Measurements from ENCODE around the gene C3orf18.

C3orf18 gene

DNA sequence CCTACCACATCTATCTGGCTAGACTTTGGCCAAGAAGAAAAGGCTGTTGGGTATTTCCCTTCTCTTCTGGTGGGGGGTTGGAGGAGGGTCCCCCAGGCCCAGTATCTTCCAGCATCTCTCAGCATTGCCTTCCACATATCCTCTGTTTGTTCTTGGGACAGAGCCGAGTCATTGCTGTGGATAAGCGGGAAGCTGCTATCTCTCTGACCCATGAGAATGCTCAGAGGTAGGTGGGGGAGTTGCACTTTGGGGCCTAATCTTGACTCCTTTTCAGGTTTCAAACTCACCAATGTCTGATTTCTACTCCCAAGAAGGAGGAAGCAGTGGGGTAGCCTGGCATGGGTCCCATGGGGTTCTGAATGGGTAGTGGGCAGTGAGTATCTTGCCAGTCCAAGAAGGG lies 9.8 kb upstream of the C3orf18 start:
- no peak for DNase-seq

DNA sequence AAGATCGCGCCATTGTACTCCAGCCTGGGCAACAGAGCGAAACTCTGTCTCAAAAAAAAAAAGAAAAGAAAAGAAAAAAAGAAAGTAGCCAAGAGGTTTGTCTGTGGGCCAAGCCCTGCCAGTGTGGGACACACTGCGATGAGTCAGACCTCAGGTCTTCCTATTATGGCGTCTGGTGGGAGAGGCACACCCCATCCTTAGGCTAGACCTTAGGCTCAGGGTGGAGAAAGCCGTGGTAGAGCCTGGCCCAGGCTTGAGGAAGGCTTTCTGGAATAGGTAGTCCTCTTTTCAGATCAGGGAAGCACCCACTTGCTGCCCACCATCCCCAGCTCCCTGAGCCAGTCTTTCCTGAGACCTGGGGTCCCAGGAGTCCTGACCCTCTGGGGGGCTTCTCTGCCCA lies 7.8 kb upstream of the C3orf18 start:
- no peak for DNase-seq

DNA sequence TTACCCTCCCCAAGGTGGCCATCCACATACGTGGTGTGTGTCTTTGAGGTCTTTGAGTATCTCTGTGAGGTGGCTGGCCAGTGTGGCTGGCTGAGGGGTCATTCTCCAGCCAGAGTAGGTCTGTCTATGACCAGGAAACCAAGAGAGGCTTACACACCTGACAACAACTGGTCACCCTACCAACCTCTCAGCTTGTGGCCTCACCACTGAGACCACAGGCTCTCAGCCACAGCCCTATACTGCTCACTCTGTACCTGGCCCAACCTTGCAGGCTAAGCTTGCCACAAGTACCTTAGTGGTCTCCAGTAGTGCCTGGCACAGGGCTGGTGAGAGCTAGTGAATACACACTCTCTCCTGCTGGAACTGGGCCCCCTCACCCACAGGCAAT lies 6.9 kb upstream of the C3orf18 start:
- DNase-seq: no peak

DNA sequence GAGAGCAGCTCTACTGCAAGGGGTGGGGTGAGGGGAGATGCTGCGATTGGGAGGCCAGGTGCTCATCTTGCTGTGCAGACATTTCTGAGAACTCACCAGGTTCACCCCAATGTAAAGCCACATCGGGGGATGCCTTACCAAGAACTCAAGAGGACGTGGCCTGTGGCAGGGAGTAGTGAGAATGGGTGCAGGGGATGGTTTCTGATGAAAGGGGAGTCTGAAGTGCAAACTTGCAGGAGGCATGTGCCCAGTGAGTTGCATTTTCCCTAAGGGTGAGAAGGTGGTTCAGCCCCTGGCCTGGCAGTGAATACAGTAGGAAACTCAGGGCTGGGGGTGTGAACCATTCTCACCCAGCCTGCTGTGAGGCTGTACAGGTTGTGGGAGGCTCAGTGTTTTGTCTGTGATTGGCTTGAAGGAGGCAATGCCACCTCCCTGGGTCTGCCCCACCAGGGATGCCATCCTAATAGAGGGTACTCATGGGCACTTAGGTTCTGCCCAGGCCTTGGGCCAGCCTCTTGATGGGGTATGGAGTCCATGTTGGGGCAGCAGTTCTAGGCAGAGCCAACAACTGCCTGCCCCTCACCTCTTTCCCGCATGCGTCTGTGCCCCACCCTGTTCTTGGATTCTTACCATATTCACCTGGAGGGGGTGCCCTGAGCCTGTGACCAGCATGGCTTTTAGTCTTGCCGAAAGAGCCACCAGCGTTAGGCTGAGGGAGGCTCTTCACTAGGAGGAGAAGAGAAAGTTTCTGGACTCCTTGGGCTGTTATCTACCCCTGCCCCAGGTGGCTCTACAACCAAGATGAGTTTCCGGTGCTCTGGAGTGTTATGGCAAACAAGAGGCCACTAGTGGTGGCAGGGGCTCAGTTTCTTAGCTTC lies 6.3 kb upstream of the C3orf18 start:
- no peak for DNase-seq

DNA sequence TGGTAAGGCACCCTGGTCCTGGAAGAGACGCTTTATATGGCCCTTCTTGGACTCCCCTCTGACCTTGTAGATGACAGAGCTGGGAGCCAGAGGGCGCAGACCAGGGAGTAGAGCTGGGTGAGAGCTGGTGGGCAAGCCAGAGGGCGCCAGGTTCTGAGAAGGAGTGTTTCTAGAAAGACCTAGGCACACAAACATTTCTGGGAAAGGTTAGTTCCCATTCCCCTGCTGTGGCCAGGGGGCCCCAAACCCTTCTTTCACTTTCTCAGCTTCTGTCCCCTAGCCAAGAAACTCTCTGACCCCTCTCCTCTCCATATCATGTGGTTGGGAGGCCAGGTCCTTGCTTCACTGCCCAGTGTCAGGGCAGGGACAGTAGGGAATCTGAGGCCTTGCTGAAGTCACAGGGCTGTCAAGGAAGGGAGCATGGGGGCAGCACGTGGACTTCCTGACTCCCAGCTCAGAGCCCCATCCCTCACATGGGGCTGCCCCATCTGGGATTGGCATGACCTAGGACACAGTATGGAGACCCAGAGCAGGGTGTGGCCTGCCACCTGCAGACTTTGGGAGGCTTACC lies 5.3 kb upstream of the C3orf18 start:
- DNase-seq: no peak

DNA sequence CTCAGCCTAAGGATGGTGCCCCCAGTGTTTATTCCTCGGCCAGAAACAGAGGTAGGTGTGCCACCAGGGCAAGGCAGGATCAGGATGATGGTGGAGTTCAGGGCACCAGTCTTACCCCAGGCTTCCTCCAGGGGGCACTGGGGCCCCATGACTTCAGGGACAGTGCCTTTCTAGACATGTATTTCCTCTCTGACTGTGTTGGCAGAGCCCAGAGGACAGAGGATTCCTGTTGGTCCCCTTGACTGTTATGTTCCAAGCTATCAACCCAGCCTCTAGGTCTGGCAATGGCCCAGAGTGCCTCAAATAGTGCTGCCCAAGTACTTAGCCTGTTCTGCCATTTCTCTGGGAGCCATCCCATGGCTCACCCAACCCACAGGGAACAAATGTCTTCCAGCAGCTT lies 4.6 kb upstream of the C3orf18 start:
- peak; percentile 46 for DNase-seq

DNA sequence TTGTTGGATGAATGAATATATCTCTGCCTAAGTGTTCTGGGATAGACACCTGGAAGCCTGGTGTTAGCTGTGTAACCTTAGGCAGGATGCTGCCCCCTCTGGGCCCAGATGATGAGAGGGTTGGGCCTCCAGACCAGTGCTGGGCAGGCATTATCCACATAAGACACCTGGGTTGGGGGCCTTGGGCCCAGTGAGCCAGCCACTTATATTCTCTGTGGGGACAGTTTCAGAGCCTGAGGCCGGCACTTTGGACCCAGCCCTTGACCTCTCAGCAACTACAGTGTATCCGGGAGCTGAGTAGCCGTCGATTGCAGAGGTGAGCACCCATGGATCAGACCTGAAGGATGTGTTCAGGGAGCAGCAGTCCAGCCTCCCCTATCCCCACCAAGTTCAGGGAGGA lies 3.9 kb upstream of the C3orf18 start:
- no peak for DNase-seq

DNA sequence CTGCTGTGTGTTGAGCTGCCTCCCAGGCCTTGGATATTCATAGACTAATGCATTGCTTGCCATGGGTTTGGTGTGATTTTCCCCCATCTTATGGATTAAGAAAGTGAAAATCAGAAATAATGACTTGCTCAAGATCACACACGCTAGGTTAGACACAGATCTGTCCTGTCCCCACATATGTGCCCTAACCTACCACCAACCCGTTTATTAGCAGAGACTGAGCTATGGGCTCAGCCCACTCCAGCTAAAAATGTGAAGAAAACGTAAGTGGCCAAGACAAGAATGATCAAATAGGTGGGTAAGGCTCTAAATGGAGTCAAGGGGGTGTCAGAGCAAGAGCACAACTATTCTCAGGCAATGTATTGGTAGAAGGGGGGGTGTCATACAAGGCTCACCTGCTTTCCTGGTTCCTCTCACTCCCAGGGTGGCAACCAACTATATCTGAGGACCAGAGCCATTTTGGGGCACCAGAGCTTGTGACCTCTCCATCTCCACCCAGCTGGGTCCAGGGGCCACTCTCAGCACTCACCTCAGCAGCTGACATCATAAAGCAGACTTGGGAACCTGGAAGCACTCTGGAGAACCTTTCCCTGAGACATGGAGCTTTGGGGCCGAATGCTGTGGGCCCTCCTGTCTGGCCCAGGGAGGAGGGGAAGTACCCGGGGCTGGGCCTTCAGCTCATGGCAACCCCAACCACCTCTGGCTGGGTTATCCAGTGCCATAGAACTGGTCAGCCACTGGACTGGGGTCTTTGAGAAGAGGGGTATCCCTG lies 3.1 kb upstream of the C3orf18 start:
- no peak for DNase-seq

DNA sequence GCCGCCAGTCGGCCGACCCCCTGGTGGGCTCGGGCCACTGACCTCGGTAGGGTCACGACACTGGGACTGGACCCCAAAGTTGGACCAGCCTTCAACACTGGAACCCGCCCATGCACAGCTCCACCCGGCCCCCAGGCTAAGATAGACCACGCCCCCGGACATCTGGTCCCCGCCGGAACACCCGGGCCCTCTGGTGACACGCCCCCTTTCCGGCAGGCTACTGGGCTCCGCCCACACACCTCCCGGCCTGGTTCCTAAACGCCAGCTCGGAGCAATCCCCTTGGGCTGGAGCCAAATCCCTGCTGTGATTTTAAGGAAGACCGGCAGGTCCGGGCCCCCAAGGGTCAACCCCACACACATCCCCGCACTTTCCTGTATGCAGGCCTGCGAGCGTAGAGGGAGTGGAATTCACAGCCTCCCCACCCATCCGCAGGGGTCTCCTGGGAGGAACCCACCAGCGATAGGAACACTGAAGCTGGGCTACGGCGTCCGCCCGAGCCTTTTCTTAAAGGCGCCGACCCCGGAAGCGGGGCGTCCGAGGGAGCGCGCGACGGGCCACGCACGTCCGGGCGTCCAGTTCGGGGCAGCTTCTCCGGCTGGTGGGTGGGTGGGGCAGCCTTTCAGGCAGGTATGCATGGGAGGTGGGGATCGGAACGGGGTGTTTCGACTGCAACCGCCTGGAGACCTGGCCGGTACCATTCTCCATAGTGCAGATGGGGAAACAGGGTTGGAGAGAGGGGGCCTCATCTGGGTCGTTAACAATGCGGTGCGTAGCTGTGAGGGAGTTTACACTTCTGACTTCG lies 1.6 kb upstream of the C3orf18 start, which contains the start of gene HEMK1:
Gene HEMK1, plus strand, starts transcription at position 576 of the 803 bp plus-strand sequence. CDS start 1,583 bp downstream, outside the sequence.
- peak; percentile 94 for DNase-seq

DNA sequence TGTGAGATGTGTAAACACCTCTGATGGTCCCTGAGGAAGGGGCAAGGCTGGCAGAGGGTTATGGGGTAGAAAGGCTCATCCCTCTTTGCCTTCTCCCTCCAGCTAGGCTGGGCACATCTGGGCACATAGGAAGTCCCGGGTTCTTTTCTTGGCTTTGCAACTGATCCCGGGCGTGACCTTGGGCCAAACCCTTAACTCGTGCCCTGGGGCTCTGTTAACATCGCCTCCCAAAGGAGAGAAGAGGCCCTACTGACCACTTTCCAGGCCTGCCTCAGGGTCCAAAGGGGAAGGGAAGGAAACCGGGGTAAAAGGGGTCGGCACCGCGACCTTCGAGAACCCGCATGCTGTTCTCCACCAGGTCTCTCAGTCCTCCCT lies 549 bp downstream of the C3orf18 start:
- no peak for DNase-seq

DNA sequence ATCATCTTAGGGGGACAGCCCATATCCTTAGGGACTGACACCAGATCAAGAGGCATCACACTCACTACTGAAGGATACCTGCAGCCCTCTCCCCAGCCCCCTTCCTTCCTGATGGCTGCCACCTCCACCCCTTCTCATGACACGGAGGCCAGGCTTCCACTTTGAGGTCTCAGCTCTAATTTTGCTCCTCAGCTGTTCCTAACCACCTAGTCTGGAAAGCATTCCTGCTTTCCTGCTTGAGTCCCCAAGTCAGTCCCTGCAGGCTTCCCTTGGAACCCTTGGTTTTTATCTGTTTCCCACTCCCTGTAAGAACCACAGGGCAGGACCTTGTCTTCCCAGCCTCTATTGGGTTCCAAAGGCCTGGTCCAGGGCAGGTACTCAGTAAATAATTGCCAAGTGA lies 3.2 kb downstream of the C3orf18 start:
- no peak for DNase-seq

DNA sequence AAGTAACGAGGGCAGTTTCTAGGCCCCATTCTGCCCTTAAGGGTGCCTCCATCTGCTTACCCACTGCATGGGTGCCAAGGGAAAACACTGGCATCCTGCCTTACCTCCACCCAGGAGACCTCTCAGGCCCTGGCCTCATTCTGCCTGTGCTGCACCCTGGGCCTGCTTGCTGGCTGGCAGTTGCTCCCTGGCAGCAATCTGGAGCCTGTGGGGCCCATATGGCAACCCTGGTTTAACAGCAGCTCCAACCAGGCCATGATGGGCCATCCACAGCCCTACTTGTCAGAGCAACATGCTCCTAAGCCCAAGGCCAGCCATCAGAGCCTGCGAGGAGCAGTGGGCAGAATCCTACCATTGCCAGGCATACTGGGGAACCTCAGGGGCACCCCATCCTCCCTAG lies 3.7 kb downstream of the C3orf18 start:
- no peak for DNase-seq

DNA sequence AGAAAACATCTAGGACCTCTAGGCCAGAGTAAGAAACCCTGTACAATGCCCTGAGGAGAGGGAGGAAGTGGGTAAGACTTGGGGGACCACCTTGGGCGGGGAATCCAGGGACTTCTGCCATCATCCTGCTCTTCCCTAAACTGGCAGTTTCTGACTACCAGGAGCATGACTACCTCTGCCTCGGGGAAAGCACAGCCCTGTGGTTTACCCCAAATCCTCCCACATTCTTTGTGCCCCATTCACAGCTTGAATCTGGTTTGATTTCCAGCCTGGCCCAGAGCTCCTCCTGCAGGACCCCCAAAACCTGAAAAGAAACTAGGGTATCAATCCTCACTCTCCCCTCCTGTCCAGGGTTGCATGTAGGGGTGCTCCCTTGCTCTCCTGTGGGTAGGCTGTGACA lies 4.7 kb downstream of the C3orf18 start:
- no peak for DNase-seq

DNA sequence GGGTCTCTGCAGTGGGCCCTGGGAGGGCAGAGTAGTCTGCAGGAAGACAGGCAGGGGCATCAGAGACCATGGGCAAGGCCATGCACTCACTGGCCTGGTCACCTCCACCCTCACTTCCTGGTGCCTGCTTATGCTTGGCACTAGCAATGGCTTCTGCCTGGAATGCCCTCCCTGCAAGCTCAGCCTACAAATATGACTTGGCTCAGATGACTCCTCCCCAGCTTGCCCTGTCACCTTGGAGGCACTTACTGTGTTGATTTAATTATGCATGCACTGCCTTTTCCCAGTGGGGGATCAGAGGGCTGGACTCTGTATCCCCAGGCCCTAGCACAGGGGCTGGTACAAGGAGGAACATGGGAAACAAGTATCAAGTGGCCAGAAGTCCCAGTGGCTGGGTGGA lies 7.8 kb downstream of the C3orf18 start:
- no peak for DNase-seq

DNA sequence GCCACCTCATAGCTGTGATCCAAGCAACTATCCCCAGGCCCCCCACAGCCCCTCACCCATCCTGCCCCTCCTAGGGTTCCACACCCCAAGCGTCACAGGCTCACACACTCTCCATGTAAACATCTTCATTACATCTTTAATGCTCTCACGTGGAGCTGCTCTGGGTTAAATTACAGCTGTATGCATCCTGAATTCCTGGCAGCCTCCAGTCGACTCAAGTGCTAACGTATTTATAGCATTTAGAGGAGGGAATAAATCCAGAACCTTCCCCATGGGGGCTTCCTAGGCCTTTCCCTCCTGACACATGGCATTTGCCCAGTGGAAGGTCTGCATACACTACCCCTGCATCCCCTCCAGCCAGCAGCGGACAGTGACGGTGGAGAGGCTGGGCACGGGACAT lies 9.6 kb downstream of the C3orf18 start:
- no peak for DNase-seq

DNA sequence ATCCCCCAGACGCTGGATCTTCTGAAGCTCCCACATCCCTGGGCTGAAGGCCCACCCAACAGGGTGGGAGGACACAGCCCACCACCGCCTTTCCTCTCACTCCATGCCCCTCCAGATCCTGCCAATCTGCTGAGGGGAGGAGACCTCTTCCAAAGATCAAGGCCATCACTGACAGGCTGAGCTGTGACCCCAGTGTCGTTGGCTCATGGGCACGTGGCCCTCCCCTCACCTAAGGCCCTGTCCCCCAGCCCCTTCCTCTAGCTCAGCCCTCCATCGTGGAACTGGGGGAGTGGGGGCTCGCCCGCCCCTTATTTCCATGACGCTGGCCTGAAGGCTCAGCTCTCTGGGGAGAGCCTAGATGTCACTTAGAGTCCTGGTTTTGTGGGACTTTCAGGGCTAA lies 10.4 kb downstream of the C3orf18 start:
- no peak for DNase-seq

DNA sequence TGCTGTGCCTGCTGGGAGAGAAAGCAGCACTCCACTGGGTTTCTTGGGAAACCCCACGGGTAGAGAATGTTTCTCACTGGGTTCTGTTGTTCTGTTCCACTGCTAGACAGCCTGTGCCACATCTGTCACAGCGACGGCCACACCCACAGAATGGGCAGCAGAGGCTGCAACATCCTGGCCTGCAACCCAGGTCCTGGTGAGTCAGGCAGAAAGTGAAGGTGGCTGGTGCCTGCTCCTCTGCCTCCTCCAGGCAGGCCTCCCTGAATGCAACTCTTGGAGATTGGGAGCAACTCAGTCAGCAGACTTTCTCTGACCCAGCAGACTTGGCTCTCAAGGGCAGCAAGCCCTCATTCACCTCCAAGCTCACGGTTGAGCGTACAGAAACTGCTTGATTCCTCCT lies 13.0 kb downstream of the C3orf18 start:
- no peak for DNase-seq

DNA sequence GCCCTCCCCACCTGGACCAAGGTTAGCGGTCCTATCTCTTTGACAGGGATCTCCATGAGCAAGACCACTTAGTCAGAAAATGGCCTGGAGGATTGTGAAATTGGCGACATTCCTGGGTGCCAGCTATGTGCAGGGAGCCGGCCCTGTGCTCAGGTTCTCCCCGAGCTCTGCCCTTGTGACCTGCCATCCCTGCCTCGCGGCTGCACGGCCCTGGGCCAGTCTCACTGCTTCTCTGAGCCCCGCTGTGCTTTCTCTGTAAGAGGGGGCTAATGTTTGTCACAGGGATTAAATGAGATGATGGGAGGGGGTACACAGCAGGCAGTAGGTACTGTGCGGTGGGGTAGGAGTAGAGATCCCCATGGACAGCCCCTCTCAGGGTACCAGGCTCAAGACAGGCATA lies 14.9 kb downstream of the C3orf18 start:
- no peak for DNase-seq

DNA sequence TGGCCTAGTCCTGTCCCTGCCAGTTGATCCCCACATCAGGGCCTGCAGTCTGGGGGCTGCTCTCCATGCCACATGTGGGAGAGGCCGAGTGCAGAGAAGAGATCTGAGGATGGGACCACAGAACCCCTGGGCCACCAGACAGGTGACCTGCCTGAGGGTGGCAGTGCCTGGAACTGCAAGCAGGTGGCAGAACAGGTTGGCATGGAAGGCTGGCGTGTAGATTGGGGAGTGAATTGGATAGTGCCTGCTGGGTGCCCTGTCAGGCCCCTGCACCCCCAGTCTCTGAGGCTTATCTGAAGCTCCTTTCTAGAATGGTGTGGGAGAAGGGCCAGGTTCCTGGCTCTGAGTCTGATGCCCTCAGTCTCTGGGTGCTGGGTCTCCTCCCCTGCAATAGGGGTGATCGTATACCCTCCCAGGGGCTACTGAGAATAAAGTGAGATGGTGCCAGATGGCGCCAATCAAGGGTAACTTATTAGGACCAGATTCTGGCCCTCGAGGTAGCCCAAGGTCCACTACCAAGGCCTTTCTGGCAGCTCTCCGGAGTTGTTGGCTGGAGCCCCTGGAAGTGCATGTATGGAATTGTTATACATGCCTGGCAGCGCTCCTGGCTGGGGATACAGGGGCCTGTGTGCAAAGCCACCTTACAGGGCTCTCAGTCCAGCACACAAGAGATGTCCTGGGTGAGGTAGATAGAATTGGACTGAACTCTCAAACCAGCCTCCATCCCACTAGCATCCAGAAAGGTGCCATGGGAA lies 15.7 kb downstream of the C3orf18 start:
- DNase-seq: no peak

DNA sequence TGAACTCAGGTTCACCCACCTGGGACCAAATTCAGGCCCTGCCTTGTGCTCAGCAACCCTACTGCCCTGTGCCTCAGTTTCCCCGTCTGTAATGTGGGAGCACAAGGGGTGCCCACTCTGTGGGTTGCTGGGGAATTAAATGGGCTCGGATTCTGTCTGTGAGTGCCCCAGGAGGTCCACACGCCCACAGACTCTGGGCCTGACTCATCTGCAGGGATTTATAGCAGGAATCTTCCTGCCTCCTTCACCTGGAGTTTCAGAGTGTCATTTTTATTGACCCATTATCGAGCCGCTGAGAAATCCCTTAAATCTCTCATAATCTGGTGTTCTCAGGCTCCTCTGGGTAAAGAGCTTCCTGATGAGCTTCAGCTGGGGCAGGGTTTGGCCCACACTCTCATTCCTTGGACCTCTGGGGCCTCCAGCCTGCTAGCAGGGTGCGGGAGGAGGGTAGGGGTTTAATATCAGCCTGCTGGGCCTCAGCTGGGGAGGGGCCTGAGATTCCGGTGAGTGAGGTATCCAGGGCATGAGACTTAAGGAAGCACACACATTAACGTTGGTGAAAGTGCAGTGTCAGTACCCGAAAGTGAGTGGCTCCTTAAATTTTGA lies 16.4 kb downstream of the C3orf18 start:
- no peak for DNase-seq

DNA sequence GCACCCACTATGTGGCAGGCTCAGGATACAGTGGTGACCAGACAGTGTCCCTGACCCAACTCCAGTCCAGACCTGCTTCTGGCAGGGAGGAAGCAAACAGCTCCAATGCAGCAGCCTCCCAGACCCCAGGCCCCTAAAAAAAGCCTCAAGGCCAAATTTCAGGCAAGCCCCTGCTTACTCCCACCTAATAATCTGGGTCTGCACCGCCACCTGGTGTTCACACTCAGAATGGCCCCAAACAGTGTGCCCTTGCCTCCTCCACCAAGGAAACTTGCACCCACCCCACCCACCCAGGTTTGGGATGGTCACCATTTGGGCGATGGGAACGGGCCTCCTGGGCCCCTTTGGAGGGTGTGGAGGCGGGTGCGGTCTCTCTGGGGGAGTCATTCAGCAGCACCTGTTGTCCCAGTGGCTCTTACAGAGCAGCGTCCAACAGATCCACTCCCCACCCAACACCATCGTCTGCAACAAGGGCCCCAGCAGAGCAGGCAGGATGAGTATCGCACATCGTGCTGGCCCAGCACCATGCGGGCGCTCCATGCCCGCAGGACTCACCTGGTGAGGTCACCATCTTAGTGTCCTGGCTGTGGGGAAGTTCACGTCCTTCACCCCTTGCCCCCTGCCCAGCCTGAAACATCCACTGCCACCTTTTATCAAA lies 17.3 kb downstream of the C3orf18 start:
- no peak for DNase-seq
